Endothelial cell of umbilical vein (primary cell): Measurements from ENCODE around the gene APOBEC3G.

Source experiments
- TF ChIP-seq, protein P1 (sequence below), 2 donors: IDR thresholded peaks; 1 replicate in 1 of 2; 2 replicates in 1 of 2; pipeline ENCODE4 v1.5.1; 2011; ENCODE audit warnings: low read length in 2 of 2, mild to moderate bottlenecking in 2 of 2, moderate library complexity in 2 of 2, control low read depth in 1 of 2, inconsistent platforms in 1 of 2, low read depth in 1 of 2; ENCODE audit not compliant: insufficient read depth in 1 of 2; ENCODE audit errors: extremely low read depth in 1 of 2
- TF ChIP-seq, protein P2 (sequence below): IDR thresholded peaks from 2 replicates; pipeline ENCODE4 v1.6.1; 2011; ENCODE audit not compliant: insufficient read depth, insufficient read length

DNA sequence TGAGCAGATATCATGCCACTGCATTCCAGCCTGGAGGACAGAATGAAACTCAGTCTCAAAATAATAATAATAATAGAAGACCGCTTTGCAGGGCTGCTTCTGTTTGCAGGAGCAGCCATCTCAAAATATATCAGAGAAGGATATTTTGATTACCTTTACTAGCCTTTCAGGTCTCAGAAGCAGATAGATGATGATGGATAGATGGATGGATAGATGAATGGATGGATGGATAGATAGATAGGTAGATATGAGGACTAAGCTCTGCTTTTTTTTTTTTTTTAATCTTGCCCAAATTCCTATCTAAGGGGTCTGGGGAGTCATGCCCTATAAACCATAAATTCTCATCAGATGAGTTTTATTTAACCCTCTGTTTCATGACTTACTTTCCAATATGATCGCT is 38.5 kb downstream of the APOBEC3G start:
- TF ChIP-seq, protein P1, sequence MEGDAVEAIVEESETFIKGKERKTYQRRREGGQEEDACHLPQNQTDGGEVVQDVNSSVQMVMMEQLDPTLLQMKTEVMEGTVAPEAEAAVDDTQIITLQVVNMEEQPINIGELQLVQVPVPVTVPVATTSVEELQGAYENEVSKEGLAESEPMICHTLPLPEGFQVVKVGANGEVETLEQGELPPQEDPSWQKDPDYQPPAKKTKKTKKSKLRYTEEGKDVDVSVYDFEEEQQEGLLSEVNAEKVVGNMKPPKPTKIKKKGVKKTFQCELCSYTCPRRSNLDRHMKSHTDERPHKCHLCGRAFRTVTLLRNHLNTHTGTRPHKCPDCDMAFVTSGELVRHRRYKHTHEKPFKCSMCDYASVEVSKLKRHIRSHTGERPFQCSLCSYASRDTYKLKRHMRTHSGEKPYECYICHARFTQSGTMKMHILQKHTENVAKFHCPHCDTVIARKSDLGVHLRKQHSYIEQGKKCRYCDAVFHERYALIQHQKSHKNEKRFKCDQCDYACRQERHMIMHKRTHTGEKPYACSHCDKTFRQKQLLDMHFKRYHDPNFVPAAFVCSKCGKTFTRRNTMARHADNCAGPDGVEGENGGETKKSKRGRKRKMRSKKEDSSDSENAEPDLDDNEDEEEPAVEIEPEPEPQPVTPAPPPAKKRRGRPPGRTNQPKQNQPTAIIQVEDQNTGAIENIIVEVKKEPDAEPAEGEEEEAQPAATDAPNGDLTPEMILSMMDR (IDR thresholded peaks at IDR 0.05; ENCODE audit: extremely low read depth in 1 of 2, insufficient read depth in 1 of 2, low read depth in 1 of 2, low read length in 2 of 2): no peak
- TF ChIP-seq, protein P2, sequence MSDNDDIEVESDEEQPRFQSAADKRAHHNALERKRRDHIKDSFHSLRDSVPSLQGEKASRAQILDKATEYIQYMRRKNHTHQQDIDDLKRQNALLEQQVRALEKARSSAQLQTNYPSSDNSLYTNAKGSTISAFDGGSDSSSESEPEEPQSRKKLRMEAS: no peak
